ENCODE results near the gene ADIRF.
"Not testable (repeated sequence)": the region's sequence is repeated elsewhere in the genome, so short reads cannot be mapped to it uniquely, and the experiment has no call there.

Gene ADIRF

DNA sequence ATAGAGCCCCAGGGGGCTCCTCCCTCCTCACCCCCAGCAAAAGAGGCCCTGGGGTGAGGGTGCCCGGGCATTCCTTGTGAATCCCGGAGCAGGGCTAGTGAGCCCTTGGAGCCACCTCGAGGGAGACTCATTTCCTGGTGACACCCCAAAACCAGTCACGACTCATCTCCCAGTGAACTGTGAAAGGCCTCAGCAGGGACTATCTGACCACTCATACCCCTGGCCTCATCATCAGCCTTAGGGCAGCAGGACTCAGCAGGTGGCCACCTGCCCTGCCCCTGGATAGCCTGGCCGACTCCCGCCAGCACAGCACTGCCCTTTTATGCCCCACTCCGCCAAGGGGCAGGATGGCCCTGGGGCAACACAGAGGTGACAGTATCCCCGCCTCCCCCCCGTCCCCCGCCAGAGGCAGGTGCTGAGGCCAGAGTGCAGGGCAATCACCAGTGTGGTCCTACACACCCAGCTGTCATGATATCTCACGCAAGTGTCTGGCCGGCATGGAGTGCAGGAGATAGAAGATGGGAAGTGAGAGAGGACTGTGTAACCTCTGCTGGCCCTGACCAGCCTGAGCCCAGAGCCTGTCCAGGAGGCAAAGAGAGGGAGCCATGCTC lies 6.7 kb upstream of the ADIRF start:
- DNase-seq, result no peak

DNA sequence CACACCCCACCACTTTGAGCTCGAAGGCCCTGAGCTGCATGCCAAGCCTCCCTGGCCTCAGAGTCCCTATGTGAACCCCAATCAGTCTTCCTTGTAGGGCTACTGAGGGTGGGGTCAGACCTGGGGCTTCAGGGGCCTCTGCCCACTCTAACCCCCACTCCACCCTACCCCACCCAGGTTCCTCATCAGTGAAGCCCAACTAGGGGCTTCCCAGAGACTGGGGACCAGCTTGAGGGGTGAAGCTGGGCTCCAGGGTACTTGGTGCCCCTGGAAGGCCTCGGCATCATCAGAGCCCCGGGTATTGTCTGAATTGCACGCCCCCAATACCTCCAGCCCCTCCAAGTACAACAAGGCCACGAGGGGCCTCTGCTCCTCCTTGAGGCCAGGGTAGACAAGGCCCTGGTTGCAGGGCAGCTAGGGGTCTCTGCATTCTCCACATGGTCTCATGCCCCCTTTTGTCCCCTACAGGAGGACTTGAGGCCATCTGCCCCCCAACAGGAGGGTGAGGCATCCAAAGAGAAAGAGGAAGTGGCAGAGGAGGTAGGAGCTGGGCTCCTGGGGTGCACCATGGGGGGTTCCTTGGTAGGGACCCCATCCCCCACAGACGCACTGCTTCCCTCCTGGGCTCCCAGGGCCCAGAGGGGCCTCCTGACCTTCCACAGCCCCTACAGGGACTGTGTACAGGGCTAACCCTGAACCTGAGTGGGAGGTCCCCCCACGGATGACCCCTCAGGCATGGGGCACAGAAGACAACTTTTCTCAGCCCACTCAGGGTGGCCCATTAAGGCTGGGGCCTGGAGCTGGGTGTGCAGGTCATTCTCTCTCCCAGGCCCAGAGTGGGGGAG lies 5.9 kb upstream of the ADIRF start:
- DNase-seq, result no peak

DNA sequence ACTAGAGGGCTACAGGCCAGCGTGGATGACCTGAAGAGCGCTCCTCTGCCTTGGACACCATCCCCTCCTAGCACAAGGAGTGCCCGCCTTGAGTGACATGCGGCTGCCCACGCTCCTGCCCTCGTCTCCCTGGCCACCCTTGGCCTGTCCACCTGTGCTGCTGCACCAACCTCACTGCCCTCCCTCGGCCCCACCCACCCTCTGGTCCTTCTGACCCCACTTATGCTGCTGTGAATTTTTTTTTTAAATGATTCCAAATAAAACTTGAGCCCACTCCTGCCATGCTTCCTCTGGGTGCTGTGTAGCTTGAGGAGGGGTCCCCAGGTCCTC lies 5.3 kb upstream of the ADIRF start:
- no peak for DNase-seq

DNA sequence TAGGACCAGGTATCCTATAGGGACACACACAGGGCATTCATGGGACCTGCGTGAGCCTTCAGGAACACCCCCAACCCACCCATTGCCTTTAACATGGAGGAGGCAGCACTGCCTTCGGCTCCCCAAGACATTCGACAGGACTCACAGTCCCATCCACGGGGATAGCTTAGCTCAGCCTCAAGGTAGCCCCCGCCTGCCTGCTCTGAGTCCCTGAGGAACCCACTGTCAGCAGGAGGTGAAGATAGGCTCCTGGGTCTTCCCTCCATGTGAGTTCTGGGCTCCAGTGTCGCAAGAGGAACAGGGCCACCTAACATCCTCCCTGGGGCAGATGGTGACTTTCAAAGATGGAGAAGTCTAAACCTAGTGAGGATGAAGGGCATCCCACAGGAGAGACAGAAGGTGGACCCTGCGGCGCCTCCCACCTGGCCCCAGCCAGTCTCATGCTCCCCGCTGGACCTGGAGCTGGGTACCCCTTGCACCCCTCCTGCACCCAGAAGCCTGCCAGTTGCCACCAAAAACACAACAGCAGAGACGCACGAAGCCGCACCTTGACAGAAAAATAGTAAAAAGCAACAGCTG lies 4.9 kb upstream of the ADIRF start:
- DNase-seq, result no peak

DNA sequence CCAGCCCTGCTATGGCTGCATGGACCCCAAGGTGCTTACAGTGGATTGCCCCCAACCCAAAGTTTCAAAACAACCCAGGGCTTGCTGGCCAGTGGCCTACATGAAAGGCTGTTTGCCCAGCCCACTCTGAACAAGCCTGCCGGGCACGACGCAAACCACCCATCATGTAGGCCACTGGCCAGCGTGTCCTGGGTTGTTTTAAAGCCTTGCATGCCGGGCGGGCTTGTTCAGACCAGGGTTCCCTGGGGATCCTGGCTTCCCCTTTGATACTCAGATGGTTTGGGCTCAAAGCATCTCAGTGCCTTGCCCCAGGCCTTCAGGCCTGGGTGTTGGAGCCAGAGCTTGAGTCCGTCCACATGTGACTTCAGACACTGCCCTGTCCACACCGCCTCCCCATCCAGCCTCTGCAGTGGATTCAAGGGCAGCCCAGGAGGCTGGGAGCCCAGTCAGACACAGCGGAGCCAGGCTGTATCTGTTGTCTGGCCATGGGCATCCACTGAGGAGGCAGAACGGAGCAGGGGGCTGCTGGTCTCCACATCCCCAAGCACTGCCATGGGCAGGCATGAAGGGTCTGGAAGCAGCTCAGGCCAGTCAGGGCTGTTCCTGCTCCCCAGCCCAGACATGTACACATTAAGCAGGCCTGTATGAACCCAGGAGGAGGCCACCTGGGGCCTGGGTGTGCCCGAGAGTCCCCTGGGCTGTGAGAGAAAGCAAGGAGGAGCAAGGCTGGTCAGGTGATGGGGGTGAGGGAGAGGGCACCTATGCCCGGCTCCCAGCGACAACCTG lies 4.0 kb upstream of the ADIRF start:
- no peak for DNase-seq

DNA sequence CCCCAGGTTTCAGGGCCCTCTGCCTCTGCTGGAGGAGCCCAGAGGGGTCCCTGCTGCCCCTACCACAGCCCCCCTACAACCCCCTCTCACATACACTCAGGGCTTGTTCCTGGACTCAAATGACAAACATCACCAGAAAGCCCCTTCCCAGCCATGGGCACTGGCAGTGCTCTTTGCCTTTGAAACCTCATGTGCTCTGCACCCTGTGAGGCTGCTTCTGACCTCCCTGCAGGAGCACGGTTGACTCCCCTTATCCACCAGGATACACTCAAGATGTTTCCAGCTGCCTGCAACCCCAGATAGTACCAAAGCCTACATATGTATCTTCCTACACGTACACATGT lies 3.5 kb upstream of the ADIRF start:
- DNase-seq, result no peak

DNA sequence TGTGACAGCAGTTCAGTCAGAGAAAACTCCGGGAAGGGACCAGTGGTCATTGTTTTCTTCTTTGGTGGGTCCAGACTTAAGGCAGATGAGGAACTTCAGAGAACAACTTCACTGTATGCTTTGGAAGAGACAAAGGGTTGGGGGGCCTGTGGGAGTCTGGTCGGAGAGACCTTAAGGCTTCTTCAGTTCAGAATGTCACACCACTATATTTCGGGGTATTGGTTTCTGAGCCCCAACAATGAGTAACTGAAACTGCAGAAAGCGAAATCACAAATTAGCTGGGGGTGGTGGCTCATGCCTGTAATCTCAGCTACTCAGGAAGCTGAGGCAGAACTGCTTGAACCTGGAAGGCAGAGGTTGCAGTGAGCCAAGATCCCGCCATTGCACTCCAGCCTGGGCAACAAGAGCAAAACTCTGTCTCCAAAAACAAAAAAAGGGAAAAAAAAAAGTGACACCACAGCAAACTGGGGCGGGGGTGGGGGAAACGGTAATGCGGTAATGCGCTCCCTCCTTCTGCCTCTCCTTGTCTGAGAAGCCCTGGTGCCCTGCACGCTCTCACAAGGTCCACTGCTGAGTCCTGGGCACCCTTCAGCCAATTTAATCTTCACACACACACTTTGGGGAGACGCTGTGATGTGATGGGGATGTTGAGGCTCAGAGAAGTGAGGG lies 2.2 kb upstream of the ADIRF start:
- no peak for DNase-seq

DNA sequence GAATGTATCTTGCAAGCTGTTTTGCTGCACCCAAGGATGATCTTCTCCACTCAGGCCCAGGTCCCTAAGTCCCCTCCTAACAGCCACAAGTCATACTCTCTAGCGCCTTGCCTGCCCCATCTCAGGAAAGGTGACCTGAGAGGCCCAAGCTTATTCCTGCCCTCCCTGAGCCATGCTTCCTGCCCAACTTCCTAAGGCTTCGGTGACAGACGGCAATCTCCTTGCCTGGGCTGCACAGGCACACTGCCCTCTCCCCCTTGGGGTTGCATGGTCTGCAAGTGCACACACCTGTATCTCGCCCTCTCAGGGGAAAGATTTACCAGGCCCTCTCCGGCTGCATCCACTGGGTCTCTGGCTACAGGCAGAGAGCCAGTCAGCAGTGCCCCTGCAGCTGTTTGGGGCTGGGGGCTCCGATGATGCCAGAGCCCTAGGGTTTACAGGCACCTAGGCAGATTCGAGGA lies 771 bp upstream of the ADIRF start:
- no peak for DNase-seq

DNA sequence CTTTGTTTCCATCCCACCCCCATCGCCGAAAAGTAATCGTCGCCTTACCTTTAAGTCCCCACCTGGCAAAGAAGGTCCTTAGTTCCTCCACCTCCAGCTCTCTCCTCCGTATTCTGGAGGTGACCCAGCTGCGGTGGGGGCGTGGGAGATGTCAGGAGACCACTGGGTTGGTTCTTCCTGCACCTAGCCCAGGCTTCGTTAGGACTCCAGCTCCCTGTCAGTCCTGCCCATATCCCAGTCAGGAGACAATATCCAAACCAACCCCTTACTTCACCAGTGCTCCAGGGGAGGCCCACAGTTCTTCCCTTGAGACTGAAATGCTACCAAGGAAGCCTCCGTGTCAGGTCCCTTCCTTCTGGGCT lies 693 bp downstream of the ADIRF start:
- DNase-seq, result no peak

DNA sequence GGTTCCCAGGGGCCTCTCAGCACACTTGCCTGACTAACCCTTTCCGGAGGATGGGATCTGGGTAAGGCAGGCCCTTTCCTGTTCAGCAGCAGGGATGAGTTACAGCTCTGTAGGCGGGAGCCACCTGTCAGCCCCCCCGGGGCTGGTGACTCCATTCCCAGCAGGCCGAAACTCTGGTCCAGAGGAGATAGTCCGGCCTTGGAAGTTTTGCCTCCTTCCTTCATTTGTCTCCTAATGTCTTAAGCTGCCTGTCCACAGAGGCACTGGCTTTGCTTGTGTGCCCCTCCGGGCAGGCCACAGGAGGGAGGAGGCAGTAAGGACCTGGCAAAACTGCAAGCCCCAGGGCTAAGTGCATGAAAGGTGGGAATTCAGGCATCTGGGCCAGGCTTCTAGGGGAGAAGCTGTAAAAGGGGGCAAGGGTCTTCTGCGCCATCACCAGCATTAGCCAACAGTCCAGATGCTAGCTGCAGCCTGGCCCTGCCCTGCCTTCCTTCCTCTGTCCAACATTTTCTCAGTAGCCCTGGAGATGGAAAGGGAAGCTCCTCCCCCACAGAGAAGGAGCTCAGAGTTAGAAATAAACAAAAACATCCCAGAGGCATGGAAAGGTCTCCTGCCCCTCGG lies 1.2 kb downstream of the ADIRF start:
- DNase-seq, result no peak

DNA sequence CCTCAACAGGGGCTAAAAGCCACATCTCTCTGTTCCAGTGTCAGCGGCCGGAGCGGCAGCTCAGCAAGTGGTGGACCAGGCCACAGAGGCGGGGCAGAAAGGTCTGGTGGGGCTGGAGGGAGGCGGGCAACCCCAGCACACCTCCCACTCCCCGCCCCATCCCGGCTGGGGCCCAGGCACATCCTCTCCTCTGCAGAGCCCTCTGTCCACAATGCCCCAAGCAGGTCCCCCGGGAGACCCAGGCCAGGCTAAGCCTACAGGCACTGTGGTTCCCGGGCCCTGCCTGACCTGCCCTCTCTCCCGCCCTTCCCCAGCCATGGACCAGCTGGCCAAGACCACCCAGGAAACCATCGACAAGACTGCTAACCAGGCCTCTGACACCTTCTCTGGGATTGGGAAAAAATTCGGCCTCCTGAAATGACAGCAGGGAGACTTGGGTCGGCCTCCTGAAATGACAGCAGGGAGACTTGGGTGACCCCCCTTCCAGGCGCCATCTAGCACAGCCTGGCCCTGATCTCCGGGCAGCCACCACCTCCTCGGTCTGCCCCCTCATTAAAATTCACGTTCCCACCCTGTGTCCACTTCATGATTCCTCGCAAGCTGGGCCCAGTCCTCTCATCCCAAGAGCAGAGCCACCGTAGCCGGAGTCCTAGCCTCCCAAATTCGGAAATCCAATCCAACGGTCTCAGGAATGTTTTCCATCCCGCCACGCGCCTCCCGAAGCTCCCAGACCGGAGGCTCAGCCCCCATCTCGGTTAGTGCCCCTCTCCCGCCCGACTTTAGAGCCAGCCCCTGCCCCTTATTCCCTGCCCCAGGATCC lies 2.1 kb downstream of the ADIRF start:
- peak; percentile 12 for DNase-seq

DNA sequence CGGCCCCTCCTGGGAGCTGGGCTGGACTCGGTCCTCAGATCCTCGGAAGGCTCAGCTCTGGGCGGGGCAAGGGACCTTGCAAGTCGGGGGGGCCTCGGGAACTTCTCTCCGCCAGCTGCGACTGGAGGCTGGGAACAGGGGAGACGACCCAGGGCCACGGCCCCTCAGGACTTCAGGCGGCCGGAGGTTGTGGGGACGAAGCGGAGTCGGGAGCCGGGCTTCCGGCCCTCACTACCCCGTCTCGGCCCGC lies 2.6 kb downstream of the ADIRF start:
- DNase-seq, result no peak

DNA sequence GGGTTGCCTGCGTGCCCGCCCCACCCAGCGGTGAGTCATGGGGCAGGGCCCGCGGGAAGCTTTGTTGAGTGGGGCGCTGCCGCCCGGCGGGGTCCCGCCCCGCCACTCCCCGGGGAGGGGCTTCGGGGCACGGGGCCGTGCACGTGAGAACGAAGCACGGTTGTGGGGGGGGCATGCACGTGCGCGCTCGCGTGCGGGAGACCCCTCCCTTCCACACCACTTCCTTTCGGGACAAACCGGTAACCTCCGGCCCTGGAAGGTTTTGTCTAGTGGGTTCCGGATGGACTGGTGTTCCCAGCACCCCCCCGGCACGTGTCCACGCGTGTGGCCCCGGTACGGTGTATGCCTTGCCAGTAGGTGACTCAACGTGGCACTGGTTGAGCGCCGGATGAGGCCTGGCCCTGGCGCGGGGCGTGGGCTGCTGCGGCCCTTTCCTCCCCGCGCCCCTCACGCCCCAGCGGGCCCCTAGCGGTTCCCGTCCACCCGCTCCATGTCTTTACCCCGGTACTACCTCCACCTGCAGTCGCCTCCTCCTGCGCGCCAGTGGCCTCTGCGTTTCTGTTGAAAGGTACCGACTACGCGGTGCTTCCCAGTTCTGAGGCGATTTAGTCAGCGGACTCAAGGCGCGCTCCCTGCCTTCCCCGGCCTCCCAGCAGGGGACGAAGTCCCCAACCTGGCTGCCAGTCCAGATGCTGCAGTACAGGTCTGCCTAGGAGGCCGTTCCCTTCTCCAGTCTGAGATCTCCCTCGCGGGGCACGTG lies 3.1 kb downstream of the ADIRF start:
- DNase-seq, result peak; percentile 90

DNA sequence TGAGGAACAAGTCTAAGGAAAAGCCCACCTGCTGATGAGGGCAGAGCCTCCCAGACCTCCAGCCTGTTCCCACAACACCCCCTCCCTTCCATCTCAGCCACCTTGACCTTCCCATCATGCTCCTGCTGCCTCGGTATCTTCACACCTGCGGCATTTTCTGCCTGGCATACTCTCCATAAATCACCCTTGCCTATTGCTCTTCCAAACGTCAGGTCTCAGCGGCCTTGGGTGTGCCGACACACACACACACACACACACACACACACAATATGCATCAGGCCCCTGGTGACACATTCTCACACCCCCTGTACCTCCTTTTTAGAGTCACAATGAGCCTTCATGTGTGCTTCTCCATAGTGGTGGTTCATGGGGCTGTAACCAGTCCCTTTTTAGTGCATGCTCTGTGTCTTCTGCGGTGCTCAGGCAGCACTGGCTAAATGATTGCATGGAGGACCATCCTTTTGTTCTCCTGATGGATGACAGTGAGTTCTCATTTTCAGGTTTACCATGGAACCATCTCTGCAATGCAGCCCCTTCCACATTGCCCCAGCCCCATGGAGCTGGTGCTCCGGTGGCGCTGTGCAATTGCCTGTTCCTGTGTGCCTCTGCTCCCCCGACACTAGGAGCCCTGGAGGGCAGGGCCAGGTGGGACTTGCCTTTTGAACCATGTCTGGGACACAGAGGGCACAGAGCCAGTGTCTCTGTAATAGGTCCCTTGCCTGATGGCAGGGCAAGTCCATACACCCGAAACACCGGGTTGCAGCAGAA lies 4.5 kb downstream of the ADIRF start:
- DNase-seq, result no peak

DNA sequence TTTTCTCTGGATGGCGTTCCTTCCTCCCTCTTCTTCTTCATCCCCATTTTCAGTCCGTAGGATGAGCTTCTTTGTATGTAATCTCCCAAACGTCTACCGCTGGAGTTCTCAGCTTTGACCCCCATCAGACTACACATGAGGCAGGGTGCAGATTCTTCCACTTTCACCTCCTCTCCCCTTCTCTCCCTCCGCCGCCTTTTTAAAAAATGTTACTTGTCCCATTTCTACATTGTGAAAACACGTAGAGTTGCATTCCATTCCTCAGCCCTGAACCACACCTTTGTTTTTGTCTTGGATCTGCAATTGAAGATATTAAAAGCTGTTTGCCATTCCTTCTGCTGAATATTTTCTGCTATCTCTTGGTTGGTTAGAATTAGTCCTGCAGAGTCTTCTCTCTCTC lies 6.2 kb downstream of the ADIRF start:
- no peak for DNase-seq

DNA sequence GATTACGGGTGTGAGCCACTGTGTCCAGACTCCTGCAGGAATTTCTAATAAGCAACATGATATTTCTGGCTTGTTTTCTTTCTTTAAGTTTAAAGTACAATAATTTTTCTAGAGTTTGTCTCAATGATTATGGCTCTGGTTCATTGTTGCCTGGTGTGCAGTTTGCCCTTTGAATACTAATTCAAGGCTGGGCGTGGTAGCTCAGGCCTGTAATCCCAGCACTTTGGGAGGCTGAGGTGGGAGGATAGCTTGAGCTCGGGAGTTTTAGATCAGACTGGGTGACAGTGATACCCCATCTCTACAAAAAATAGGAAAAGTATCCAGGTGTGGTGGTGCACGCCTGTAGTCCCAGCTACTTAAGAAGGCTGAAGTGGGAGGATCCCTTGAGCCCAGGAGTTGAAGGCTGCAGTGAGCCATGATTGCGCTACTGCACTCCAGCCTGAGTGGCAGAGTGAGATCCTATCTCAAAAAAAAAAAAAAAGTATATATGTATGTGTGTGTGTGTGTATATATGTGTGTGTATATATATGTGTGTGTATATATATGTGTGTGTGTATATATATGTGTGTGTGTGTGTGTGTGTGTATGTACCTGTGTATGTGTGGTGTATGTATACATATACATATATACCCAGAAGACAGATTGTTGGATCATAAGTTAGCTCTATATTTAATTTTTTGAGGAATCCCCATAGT lies 8.2 kb downstream of the ADIRF start:
- no peak for DNase-seq

DNA sequence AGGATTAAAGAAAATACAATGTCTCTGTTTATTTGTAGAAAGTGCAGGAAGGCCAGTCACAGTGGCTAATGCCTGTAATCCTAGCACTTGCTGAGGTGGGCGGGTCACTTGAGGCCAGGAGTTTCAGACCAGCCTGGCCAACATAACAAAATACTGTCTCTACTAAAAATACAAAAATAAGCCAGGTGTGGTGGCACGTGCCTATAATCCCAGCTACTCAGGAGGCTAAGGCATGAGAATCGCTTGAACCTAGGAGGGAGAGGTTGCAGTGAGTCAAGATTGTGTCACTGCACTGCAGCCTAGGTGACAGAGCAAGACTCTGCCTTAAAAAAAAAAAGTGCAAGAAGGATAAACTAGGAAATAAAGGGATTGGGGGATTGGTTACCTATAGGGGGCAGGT lies 10.2 kb downstream of the ADIRF start:
- not testable (repeated sequence) for DNase-seq

DNA sequence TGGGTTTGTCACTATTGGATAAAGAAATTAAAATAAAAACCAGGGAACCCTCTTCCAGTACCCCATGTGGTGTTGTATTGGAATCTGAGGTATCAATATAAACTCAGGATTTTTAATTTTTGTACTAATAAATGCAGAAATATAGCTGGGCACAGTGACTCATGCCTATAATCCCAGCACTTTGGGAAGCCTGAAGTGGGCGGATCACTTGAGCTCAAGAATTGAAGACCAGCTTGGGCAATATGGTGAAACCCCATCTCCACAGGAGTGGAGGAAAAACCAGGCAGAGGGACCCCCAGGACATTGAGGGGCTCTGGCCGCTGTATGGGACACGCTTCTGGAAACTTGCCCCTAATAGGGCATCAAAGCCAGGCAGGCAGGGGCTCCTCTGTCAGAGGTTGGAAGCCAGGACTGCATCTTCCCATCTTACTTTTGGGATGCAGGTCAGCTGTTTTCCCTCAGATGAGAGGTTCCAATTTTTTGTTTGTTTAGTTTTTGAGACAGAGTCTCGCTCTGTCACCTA lies 11.1 kb downstream of the ADIRF start:
- no peak for DNase-seq

DNA sequence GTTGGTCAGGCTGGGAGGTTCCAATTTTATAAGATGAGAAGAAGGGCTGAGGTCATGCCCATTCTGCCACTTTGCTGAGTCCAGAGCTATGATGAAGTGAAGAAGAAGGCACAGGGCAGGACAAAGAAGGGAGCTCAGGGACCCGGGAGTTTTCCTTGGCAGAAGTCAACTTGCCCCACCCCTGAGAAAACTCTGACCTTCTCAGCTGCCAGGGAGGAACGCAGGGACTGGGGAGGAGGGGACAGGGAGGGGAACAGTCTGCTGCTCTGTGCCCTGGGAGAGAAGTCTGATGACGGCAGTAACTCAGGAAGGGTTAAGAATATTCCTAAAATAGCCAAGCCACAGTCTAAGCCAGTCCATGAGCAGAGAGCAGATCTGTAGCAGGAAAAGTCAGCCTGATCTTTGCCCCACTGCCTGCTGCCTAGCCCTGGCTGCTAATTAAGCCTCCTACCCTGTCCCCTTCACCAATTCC lies 11.7 kb downstream of the ADIRF start:
- DNase-seq, result no peak

DNA sequence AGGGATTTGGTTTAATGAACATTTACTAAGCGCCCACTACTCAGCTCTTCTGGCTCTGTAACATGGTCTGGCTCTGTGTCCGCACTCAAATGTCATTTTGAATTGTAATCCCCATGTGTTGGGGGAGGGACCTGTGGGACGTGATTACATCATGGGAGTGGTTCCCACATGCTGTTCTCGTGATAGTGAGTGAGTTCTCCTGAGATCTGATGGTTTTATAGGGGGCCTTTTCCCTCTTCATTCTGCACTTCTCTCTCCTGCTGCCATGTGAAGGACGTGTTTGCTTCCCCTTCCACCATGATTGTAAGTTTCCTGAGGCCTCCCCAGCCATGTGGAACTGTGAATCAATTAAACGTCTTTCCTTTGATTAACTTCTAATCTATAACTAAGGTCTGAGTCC lies 12.7 kb downstream of the ADIRF start:
- DNase-seq, result not testable (repeated sequence)

All from activated CD4-positive, alpha-beta T cell treated with anti-CD3 and anti-CD28 coated beads, Interleukin-2, amount 50 U/mL, for 1 hour (primary cell).